Measurements from ENCODE around the gene RAD18.

DNA sequence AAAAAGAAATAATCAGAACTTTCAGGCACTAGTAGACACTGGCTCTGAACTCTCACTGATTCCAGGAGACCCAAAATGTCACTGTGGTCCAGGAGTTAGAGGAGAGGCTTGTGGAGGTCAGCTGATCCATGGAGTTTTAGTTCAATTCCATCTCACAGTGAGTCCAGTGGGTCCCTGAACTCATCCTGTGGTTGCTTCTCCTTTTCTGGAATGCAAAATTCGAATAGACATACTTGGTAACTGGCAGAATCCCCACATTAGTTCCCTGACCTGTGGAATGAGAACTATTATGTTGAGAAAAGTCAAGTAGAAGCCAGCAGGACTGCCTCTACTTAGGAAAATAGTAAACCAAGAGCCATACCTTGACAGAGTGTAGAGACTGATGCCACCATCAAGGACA is 106.6 kb downstream of the RAD18 start:
- TF ChIP-seq, protein P1, sequence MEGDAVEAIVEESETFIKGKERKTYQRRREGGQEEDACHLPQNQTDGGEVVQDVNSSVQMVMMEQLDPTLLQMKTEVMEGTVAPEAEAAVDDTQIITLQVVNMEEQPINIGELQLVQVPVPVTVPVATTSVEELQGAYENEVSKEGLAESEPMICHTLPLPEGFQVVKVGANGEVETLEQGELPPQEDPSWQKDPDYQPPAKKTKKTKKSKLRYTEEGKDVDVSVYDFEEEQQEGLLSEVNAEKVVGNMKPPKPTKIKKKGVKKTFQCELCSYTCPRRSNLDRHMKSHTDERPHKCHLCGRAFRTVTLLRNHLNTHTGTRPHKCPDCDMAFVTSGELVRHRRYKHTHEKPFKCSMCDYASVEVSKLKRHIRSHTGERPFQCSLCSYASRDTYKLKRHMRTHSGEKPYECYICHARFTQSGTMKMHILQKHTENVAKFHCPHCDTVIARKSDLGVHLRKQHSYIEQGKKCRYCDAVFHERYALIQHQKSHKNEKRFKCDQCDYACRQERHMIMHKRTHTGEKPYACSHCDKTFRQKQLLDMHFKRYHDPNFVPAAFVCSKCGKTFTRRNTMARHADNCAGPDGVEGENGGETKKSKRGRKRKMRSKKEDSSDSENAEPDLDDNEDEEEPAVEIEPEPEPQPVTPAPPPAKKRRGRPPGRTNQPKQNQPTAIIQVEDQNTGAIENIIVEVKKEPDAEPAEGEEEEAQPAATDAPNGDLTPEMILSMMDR (IDR thresholded peaks at IDR 0.05), result no peak
- TF ChIP-seq POLR2A (IDR thresholded peaks at IDR 0.05), result no peak
